Femur (tissue), 1 donor: ENCODE measurements around the gene CMKLR1.

Experiments used
- DNase-seq: peaks from one replicate; pipeline ENCODE4 v3.0.0-alpha.2; 2017

CMKLR1 gene

DNA sequence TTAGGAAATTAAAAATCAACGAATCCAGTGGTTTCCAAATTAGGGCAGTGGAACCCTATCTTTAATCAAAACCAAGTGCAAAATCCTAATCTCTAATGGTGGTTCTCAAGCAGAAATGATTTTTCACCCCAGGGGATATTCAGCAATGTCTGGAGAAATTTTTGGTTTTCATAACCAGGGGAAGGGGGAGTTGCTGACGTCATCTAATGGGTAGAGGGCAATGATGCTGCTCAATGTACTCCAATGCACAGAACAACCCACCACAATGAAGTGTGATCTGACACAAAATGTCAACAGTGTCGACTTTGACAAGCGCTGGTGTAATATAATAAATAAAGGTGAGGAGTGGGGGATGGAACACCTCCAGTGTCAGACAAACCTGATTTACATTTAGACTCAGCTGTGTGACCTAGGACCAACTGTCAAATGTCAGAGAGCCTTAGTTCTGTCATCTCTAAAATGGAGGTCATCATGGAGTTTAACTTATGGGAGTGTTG lies 81.5 kb downstream of the CMKLR1 start:
- DNase-seq = no peak

DNA sequence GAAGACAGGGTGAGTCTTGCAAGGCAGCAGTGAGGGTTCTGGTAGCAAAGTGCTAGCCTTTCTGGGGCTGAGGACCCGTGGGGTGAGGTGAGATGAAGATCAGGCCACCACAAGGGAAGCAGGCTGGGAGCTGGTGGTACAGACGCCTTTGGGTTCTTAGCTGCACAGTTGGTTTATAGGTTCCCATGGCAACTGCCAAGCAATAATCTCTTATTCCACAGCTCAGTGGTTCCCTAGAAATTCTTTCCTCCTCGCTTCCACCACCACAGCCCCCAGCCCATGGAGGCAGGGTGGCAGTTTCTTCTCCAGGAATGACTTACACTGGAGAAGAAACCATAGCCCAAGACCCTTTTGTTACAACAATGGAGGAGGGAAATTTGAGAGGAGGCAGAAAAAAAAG lies 82.1 kb downstream of the CMKLR1 start:
- no peak for DNase-seq

DNA sequence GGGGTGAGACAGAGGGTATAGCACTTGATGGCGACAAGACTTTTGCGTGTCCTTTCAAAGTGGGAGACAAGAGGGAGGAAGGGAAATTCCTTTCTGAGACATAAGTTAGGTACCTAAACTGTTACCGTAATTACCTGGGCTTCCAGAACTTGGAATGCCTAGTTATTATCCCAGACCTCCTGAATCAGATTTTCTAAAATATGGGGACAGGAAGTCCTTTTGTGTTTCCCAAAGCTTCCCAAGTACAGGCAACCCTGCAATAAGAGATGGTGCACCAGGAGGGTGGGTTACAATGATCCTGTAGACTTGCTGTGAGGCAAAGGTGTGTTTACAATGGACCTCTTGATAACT lies 83.9 kb downstream of the CMKLR1 start:
- no peak for DNase-seq

DNA sequence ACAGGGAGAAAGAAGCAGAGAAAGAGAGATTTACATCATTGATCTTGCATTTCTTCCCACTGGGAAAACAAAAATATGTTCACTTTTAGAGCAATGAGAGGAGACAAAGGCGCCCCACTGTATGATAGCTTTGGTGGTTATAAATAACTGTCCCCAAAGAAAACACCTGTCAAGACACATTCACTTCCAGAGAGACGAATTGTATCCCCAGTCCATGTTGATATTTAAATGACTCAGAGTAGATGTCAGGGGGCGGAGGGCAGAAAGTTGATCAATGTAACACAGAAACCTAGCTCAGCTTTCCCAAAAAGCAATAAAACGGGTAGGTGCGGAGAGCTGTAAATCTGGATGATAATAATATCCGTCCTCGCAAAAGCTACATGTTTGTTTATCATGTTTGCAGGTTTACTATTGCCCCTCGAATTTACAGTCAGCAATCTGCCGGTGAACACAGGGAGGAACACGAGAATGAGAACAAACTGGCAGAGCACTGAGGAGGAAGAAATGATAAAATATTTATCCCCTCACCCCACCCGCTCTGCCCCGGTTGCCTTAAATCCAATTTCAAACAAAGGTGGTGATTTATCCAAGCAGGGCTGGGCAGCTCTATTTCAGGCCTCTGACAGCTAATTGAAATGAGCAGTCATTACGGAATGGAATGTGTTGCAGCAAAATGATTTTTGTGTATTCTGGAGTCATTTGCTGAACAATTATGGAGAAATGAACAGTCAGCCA lies 84.4 kb downstream of the CMKLR1 start:
- no peak for DNase-seq

DNA sequence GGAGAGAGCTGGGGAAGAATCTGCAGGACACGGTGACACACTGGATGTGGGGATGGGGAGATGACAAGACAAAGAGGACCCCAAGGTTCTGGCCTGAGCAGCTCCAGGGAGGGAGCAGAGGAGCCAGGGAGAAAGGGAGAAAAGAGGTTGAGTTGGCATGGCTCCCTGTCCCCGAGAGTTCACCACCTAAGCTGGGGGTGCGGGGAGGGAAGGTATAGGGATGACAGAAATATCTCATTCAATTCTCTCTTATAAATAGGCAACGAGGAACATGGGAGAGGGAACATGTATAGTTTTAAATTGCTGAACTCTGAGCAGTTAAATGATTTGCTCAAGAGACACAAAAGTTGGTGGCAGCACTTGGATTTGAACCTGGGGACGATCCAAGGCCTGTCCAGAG lies 85.1 kb downstream of the CMKLR1 start:
- DNase-seq = no peak

DNA sequence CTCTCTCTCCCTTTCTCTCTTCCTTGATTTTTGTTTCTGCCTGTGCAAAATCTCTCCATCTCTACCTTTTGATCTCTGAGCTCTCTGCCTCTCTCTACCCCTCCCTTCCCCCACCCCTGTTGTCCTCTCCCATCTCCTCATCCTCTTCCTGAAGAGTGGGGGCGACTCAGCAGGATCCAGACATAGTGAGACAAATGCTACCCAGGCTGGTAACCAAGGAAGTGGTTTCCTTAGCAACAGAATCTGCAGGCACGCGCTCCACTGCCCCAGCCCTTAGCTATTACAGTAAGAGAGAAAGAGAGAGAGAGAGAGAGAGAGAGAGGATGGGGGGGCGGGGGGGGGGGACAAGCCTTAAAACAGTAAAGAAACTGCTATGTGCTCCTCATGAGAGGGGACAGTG lies 85.6 kb downstream of the CMKLR1 start:
- no peak for DNase-seq

DNA sequence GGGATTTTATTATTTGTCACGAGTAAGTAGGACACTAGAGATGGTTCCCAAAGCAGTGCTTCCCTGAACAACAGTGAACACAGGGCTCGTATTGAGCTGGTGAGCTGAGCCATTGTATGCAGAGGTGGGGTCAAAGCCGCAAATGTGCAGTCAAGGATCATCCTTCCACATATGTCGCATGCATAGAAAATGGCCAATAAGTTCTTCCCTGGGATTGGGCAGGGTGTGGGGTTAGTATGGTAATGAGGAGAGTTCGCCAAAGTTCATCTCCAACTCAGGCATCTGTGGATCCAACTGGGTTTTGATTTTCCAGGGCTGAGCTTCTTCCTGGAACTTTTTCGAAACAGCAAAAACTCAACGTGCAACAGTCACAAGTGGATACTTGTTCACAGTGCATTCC lies 86.6 kb downstream of the CMKLR1 start:
- DNase-seq = no peak

DNA sequence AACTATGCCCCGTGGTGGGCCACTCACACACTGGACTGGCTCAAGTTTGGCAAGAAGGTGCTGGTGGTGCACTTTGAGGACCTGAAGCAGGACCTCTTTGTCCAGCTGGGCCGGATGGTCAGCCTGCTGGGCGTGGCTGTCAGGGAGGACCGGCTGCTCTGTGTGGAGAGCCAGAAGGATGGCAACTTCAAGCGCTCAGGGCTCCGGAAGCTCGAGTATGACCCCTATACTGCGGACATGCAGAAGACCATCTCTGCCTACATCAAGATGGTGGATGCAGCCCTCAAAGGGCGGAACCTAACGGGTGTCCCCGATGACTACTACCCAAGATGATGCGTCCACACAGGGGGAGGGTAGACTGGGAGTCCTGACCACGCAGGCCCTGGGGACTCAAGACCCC lies 91.1 kb downstream of the CMKLR1 start:
- no peak for DNase-seq

DNA sequence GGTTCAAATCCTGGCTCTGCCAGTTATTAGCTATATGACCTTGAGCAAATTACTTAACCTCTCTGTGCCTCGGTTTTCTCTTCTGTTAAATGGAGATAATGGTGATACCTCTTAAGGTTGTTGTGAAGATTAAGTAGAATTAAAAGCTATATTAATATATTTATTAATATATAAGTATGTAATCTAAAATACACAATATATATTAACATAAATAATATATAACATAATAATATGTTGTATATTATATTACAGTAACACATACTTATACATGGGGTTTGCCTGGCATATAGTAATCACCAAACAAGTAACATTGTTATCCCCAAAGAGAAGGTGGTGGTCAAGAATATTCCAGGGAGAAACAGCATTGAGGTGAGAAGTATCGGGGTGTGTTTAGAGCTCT lies 92.0 kb downstream of the CMKLR1 start:
- DNase-seq = no peak

DNA sequence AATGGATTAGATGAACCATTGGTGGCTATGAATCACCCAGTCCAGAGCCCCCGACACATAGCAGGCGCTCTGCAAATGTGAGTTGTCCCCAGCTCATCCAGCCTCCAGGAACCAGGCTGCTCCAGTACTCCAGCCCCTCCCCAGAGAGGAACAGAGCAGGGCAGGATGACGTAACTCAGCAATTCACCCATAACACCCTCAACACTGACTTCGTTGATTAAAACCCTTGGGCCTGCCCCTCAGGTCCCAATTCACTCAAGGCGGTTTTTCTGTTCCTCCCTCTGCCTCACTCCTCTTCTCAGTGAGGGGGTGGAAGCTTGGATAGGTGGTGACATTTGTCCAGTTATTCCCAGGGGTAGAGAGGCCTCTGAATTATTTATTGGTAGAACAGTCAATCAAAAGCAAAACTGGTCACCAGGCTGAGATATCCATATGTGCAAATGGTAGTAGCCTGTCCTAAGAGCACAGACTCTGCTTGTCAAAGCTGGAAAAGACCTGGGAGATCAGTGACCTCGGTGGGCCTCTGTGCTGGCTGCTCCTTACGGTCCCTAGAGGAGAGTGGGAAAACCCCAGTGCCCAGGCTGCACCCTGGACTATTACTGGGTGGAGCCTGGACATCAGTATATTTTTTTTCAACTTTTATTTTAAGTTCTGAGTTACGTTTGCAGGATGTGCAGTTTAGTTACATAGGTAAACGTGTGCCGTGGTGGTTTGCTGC lies 97.0 kb downstream of the CMKLR1 start:
- no peak for DNase-seq

DNA sequence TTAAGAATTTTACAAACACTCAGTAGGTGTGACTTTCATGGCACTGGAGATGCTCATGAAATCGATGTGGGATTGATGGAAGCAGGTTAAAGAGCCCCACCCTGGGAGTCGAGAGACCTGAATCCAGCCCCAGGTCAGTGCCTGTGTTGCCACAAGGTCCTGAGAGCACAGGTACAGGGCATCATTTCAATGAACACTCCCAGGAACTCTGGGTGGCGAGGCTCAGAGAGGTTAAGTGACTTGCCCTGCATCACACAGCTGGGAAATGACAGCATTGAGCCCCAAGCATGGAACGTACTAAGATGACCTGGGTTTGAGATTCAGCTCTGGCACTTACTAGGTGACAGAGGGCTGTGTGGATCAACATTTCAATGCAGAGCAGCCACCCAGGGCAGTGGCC lies 98.2 kb downstream of the CMKLR1 start:
- DNase-seq = no peak

DNA sequence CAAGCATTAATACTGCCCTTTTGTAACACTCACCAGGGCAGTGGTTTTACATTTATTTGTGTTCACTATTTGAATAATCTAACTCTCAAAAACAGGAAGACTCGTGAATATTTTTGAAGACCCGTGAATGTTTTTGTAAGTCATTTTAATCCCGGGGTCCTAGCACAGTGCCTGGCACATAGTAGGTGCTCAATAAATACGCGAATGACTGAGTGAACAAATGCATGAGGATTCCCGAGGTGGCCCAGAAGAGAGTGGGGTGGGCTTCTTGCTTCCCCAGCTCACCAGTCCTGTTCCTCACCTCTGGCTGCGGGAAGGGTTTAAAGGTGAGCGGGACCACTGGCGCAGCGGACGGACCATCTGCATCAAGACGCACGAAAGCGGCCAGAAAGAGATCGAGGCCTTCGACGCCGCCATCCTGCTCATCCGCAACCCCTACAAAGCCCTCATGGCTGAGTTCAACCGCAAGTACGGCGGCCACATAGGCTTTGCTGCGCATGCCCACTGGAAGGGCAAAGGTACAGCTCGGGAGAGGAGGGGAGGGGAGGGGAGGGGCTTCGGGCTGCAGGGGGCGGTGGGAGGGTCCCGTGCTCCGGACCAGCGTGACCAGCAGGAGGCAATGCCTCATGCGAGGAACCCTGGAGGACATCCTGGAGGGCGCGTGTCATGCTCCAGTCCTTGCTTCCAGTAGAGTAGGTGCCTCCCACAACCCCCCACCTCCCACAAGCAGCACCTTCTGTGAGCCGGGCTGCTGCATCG lies 98.9 kb downstream of the CMKLR1 start:
- no peak for DNase-seq

DNA sequence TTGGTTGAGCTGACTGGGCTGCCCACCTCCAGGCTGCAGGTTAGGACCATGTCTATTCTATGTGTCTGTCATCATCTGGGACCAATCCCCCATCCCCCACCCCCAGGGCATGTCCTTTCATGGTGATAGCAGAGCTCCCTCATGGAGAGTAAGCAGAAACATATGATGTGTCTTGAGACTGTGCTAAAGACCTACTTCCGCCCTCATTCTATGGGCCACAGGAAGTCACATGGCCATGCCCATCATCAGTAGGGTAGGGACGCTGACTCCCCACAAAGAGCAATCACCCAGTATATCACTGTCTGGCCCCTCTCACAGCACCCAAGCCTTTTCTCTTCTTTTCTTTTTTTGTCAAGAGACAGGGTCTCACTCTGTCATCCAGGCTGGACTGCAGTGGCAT lies 99.7 kb downstream of the CMKLR1 start:
- DNase-seq = no peak

DNA sequence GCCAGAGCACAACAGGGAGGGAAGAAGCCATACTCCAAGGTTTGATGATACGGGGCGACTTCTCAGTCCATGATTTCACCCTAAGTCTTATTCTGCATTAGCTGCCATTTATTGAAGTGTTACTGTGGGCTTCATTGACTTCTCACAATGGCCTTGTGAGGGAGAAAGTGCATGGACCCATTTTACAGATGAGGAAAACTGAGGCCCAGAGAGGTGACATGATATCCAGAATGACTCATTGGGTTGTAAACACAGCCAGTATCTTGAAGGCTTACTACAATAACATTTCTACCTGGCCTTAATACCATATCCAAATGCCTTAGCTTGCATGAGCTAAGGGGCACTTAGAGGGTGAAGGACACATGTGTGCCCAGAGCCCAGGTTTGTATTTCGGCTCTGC lies 100.6 kb downstream of the CMKLR1 start:
- DNase-seq = no peak
